HepG2 (cell line): ENCODE measurements around the gene NCKAP1. TPM values are rescaled to one million over a fixed set of nuclear protein-coding genes. Genes with fewer than 3 reads are reported as not detected.

Experiments used
- ATM ChIP-seq: fragments of 450-650 bp; IDR thresholded peaks from 2 replicates; pipeline ENCODE4 v1.7.1; 2017; ENCODE audit warnings: mild to moderate bottlenecking, borderline replicate concordance
- BCL6 ChIP-seq: IDR thresholded peaks from 2 replicates; pipeline ENCODE4 v1.6.1; 2016; ENCODE audit warnings: missing genetic modification reagents, missing compliant biosample characterization
- DZIP1 ChIP-seq: sonication (generic); formaldehyde crosslinking; IDR thresholded peaks from 2 replicates; pipeline ENCODE4 v1.5.0; 2020; ENCODE audit warnings: mild to moderate bottlenecking, missing genetic modification reagents
- HNF4G ChIP-seq, 2 experiments: sonication (generic) in 1 of 2; formaldehyde crosslinking in 1 of 2; IDR thresholded peaks; 2 replicates each; pipeline versions ENCODE4 v1.4.0 to v1.6.1; 2011 to 2020; ENCODE audit warnings: borderline replicate concordance in 2 of 2, low read depth in 2 of 2, mild to moderate bottlenecking in 2 of 2, low read length in 1 of 2, missing genetic modification reagents in 1 of 2, moderate library complexity in 1 of 2
- MAFK ChIP-seq, 2 experiments: IDR thresholded peaks in 1 of 2; conservative IDR thresholded peaks in 1 of 2; 2 replicates each; pipeline ENCODE4 v1.6.1; 2011; ENCODE audit warnings: improper control_type of control experiment in 2 of 2, low read length in 2 of 2
- NFRKB ChIP-seq: fragments of 450-650 bp; IDR thresholded peaks from 2 replicates; pipeline ENCODE4 v1.6.1; 2017
- NR2C2 ChIP-seq: sonication (generic); formaldehyde crosslinking; IDR thresholded peaks from 2 replicates; pipeline ENCODE4 v1.4.0; 2020; ENCODE audit warnings: missing genetic modification reagents, mild to moderate bottlenecking, moderate library complexity, borderline replicate concordance
- NR2F1 ChIP-seq, 2 experiments: fragments of 450-650 bp in 1 of 2; formaldehyde crosslinking in 1 of 2; IDR thresholded peaks; 2 replicates each; pipeline versions ENCODE4 v1.5.0 to v1.6.1; 2016 to 2020; ENCODE audit warnings: mild to moderate bottlenecking in 1 of 2, missing compliant biosample characterization in 1 of 2, missing genetic modification reagents in 1 of 2, moderate library complexity in 1 of 2
- PBX3 ChIP-seq: sonication (generic); formaldehyde crosslinking; IDR thresholded peaks from 2 replicates; pipeline ENCODE4 v1.8.1; 2023; ENCODE audit warnings: missing genetic modification reagents, inconsistent platforms, borderline replicate concordance
- SPEN ChIP-seq: sonication (generic); formaldehyde crosslinking; IDR thresholded peaks from 2 replicates; pipeline ENCODE4 v1.5.1; 2020; ENCODE audit warnings: low read depth, mild to moderate bottlenecking, missing genetic modification reagents
- TCF7 ChIP-seq: sonication (generic); IDR thresholded peaks from 2 replicates; pipeline ENCODE4 v1.6.1; 2016; ENCODE audit warnings: antibody characterized with exemption, low read depth
- ZFP36L1 ChIP-seq: sonication (generic); formaldehyde crosslinking; IDR thresholded peaks from 2 replicates; pipeline ENCODE4 v1.8.0; 2022; ENCODE audit warnings: mild to moderate bottlenecking, missing genetic modification reagents, moderate library complexity
- ZNF207 ChIP-seq: fragments of 450-650 bp; IDR thresholded peaks from 2 replicates; pipeline ENCODE4 v1.6.1; 2016; ENCODE audit warnings: antibody characterized with exemption, borderline replicate concordance
- ZNF550 ChIP-seq: sonication (generic); formaldehyde crosslinking; IDR thresholded peaks from 2 replicates; pipeline ENCODE4 v1.4.0; 2020; ENCODE audit warnings: mild to moderate bottlenecking, missing genetic modification reagents, borderline replicate concordance
- ZNF646 ChIP-seq: sonication (generic); formaldehyde crosslinking; IDR thresholded peaks from 2 replicates; pipeline ENCODE4 v1.9.0; 2021; ENCODE audit warnings: mild to moderate bottlenecking, missing genetic modification reagents
- polyA plus RNA-seq, 8 experiments: library from polyadenylated mRNA; depleted of rRNA in 3 of 8; stranded (reverse) in 7 of 8; unstranded in 1 of 8; fragments of >200 nt; fragmentation: Illumina TruSeq in 4 of 8; extraction: Trizol in 4 of 8; gene quantifications; 2 replicates each; pipeline versions ENCODE4 v1.2.1 to v1.2.3, GENCODE V29; 2011 to 2016; ENCODE audit warnings: low read depth in 4 of 8, missing spikeins in 1 of 8, mixed read lengths in 1 of 8; ENCODE audit not compliant: insufficient read depth in 1 of 8
- total RNA-seq, 5 experiments: library from RNA; depleted of rRNA; stranded (reverse); fragments of >200 nt; fragmentation: Illumina TruSeq; extraction: Trizol; gene quantifications; 2 replicates each; pipeline ENCODE4 v1.2.3, GENCODE V29; 2016; ENCODE audit warnings: low read depth in 1 of 5
- TF ChIP-seq, protein P1 (sequence below): sonication (generic); formaldehyde crosslinking; IDR thresholded peaks from 2 replicates; pipeline ENCODE4 v1.4.0; 2020; ENCODE audit warnings: missing genetic modification reagents

NCKAP1 gene
- total and polyA plus RNA-seq, 2 of the 13 experiments (the other 11 are each of a cell fraction or from before 2014, with no cell fraction given), result 72.1 to 96.3 TPM

DNA sequence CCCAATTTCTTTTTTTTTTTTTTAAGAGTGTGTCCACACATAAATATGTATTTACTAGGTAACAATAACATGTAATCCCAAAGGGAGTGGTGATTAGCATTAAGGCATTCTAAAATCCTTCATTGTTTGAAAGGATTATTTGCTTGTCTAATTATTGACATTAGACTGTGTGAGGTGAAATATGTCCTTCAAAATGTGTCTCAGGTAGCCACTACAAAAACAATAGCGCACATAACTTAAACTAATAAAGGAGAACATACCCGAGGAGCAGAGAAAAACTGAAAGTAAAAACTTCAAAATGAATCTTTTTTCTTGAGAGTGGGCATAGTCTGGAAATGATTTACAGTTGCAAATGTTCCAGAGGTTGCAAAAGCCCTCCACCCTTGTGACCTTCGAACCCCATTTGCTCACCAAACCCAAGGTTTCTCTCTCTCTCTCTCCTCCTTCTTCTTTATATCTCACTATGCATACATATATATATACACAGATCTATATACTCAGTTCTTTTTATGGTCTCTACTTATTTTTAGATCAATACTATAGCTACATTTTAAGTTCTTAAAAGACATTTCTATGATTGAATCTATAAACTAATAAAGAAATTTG is 147.4 kb downstream of the NCKAP1 start (continued):
- TF ChIP-seq HNF4G (IDR thresholded peaks at IDR 0.05; ENCODE audit: borderline replicate concordance, low read depth, low read length) (peak; percentile 99), HNF4G (CRISPR knock-in tag; IDR thresholded peaks at IDR 0.05; ENCODE audit: borderline replicate concordance, low read depth) (peak; percentile 53; the same call in 1 of the 2 replicates), ZFP36L1 (CRISPR knock-in tag) (no peak), ZNF207 (no peak), ZNF550 (no peak), DZIP1 (CRISPR knock-in tag) (no peak), NFRKB (no peak), TCF7 (no peak), NR2F1 (CRISPR knock-in tag; IDR thresholded peaks at IDR 0.05) (peak; percentile 42 to 67; a peak in 2 of 4 replicates), PBX3 (no peak), BCL6 (CRISPR knock-in tag) (peak; percentile 66), ZNF646 (CRISPR knock-in tag) (no peak), SPEN (no peak), MAFK (conservative IDR thresholded peaks at IDR 0.05 in 1 of 2, IDR thresholded peaks at IDR 0.05 in 1 of 2; ENCODE audit: low read length in 2 of 2) (no peak), ATM (no peak), NR2C2 (CRISPR knock-in tag) (peak; percentile 80)
- TF ChIP-seq, protein P1, sequence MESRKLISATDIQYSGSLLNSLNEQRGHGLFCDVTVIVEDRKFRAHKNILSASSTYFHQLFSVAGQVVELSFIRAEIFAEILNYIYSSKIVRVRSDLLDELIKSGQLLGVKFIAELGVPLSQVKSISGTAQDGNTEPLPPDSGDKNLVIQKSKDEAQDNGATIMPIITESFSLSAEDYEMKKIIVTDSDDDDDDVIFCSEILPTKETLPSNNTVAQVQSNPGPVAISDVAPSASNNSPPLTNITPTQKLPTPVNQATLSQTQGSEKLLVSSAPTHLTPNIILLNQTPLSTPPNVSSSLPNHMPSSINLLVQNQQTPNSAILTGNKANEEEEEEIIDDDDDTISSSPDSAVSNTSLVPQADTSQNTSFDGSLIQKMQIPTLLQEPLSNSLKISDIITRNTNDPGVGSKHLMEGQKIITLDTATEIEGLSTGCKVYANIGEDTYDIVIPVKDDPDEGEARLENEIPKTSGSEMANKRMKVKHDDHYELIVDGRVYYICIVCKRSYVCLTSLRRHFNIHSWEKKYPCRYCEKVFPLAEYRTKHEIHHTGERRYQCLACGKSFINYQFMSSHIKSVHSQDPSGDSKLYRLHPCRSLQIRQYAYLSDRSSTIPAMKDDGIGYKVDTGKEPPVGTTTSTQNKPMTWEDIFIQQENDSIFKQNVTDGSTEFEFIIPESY, result no peak
